ENCODE data around the gene RYR3.

Gene RYR3

DNA sequence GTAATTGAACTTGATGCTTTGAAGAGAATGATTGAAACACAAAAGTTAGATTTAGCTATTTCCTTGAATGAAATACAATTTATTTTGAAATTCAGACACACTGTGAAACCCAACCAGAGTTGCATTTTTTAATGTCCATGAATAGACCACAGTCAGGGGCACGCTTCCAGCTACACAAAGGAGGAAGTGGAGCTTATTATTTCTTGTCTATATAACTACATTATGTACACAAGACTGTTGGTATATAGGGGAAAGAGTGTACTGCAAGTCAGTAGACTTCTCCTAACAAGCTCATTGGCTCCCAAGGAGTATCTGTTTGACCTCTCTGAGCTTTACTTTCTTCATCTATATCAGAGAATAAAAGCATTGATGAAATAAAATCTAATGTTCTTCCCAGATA is 326.2 kb downstream of the RYR3 start:
- in situ Hi-C loops (cut with MboI; ENCODE audit: low sequenced_read_pairs), result no loop called here

DNA sequence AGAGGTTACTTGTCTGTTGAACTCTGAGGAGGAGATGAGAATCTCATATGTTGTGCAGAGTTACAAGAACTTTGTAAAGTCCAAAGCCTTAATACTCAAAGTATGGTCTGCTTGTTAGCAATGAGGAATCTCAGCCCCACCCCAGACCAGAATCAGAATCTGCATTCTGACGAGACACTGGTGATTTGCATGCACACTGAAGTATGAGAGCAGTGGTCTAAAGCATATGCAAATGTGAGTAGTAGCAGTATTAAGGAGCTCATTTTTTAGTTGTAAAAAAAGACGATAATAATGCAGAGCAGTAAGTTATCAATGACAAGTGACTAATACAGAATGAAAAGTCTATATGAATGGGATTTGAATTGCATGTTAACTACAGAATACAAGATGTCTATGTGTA is 327.7 kb downstream of the RYR3 start:
- in situ Hi-C loops (cut with MboI; ENCODE audit: low sequenced_read_pairs), result no loop called here

DNA sequence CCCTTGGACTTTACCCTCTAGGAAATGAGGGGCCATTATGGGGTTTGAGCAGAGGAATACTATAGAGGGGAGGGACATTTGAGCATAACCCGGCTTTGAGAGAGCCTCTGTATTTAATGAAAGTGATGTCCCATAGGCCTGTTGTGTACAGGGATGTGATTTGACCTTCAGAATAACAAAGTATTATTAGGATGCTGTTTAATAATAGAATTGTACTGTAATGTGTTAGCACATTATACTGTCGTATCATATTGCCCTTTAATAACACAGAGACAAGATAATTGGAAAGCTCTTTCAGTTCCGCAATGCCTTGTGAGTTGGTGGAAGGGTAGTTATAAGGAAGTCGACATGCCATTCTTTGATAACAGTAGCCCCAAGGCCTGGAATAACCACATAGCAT is 328.3 kb downstream of the RYR3 start:
- in situ Hi-C loops (cut with MboI; ENCODE audit: low sequenced_read_pairs), result no loop called here

DNA sequence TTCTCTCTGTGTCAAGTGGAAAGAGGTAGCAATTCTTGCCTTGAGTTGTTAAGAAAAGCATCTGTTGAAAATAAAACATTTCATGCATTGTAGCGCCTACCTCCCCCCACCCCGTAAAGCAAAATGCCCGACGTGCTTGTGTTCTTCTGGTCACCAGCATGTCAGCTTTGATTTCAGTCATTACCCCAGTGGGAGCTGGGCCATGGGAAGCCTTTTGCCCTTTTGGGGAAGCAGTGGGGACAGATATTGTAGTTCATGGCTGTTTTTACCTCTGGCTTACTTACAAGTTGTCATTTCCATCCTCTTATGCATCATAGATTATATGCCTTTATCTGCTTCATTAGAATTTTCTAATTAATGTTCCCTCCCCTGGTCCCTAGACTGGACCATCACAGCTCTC is 328.7 kb downstream of the RYR3 start:
- in situ Hi-C loops (cut with MboI; ENCODE audit: low sequenced_read_pairs), result no loop called here

DNA sequence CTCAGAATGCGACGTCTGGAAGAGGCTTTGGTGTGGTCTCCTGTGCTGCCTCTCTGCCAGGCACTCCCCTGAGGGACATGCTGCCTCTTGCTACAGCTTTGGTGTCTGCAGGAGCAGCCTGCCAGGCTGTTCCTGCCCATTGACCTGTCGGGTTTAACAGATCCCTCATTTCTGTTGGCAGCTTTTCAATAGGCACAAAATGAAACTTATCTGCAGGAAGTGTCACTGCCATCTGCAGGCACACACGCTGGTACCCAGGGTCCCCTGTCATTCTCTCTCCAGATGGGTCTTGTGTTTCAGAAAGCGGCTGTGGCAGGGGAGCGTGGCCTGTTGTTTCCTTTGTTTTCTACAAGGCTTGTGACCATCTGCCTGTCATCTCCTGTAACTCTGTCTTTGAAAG is 329.2 kb downstream of the RYR3 start:
- in situ Hi-C loops (cut with MboI; ENCODE audit: low sequenced_read_pairs), result no loop called here

DNA sequence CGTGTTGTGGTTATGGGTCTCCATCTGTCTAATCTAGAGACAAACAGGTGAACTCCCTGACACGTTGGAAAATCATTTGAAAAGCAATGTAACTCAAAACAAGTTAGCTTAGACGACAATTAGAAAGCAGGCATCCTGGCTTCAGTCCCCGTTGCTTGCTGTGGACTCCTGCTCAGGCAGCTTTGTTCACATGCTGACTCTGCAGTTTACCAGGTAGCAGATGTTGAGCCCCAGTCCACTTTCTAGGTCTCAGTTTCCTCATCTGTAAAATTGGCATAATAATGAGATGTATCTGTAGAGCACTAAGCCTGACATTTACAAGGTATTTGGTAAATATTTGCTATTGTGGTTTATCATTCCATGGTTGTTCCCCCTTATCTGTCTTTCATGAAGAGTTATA is 330.3 kb downstream of the RYR3 start:
- in situ Hi-C loops (cut with MboI; ENCODE audit: low sequenced_read_pairs), result no loop called here

DNA sequence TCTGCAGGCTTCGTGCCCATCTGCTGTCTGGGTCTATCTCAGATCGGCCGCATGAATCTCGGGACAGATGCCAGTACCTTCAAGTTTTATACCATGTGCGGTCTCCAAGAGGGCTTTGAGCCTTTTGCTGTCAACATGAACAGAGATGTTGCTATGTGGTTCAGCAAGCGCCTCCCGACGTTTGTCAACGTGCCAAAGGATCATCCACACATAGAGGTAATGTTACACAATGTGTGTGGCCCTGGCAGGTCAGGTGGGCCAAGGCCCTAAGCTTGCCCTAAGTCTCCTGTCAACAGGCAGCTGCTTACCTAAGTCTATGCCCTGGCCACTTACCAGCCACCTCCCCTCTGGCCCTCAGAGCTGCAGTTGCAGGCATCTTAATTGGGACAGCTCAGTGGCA is 333.5 kb downstream of the RYR3 start:
- in situ Hi-C loops (cut with MboI; ENCODE audit: low sequenced_read_pairs), result no loop called here

DNA sequence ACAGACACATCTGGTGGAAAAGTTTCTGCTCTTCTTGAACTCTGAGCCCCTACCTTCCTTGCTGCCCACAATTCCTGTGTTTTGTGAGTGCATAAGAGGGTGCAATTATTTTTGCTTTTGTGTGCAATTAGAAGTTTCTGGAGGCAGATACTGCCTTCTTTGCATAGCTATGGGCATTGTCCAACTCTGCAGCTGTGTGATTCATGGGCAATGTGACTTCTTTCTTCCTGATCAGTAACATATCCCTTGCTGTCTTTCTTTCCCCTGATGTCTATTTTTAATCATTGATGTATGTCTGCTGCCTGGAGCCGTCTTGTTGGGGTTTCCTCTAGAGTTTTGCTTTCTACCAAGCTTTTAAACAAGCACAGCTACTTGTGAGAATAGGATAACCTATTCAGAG is 336.0 kb downstream of the RYR3 start:
- in situ Hi-C loops (cut with MboI; ENCODE audit: low sequenced_read_pairs), result no loop called here

DNA sequence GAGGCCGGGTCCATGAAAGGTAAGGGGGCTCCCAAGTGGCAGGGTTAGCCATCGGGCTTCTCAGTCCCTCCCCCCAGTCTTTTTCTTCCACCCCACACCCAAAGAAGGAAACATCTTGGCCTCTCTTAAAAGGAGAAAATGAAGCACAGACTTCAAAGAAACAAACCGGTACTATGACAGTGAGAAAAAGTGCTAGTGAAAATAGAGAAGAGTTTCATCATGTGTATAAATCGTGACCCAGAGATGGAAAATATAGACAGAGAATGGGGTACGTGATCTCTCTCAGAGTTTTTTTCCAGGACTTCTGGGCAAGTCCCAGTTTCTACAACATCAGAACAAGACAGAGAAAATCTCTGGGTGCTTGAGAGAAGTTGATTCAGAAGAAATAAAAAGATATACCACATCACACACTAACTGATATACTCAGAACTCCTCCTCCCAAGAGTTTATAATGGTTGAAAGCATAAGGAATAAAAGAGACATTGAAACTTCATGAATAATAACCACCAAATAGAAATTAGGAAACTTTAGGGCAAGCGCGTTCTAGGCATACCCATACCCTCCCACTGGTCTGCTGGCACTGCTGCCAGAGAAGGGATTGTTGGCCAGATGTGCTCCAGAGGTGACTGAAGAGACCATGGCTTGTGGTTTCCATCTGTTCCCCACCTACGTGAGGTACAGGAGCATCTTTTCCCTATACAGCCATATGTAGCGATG is 338.6 kb downstream of the RYR3 start:
- in situ Hi-C loops (cut with MboI; ENCODE audit: low sequenced_read_pairs), result no loop called here

DNA sequence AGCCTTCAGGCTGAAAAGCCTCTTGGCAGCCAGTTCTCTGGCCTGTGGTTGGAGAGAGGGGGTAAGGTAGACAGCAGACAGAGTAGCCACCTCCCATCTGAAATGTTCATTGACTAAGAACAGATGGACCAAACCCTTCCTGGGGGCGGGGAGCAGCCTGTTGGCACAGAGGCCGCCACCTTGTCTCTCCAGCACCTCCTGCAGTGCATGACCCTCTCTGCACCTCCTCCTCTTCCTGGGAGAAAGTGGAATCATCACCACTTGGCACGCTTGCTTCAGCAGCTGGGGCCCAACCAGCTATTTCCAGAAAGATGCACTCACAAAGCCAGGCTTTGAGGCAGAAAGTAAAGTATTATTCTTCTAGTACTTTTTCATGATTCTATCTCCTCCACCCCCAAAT is 344.1 kb downstream of the RYR3 start:
- in situ Hi-C loops (cut with MboI; ENCODE audit: low sequenced_read_pairs), result no loop called here

DNA sequence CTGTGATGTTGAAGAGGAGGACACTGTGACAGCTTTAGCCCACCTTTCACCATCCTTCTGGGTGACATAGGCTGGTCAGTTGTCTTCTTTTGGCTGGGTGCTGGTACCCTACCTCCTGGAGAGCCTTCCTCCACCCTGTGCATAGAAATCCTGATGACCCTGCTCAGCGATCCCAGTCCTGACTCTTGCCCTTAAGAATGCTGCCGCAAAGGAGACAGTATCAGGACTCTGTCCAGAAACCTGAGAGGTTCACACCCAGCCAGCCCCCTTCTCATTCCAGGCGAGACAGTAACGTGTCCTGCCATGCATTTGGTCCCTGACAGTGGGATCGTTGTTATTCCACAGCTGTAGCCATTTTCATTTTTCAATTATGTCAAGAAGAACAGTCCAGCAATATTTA is 344.7 kb downstream of the RYR3 start:
- in situ Hi-C loops (cut with MboI; ENCODE audit: low sequenced_read_pairs), result no loop called here

DNA sequence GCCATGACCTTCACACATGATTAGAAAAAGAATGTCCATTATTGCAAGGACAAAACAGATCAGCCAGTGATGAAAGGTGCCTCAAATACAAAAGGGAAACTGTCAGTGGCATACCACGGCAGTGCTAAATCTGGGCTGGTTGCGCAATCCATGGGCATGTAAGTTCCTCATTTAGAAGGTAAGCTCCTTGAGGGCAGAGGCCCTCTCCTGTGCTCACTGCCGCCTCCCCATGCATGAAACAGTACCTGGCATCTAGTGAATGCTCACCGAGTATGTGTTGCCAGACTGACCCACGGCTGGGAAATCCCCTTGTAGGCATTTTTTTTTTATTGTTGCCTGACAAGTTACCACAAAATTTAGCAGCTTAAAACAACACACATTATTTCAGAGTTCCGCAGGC is 345.4 kb downstream of the RYR3 start:
- in situ Hi-C loops (cut with MboI; ENCODE audit: low sequenced_read_pairs), result no loop called here

DNA sequence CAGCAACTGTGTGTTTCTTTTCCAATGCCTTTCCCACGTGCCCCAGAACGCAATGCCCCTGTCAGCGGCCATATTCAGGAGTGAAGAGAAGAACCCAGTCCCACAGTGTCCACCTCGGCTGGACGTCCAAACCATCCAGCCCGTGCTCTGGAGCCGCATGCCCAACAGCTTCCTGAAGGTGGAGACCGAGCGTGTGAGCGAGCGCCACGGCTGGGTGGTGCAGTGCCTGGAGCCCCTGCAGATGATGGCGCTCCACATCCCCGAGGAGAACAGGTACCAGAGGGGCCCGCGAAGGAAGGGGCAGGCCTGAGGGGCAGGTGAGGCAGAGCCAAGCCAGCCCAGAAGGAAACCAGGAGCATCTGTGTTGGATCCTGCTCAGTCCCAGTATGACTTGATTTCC is 349.4 kb downstream of the RYR3 start:
- in situ Hi-C loops (cut with MboI; ENCODE audit: low sequenced_read_pairs), result no loop called here

DNA sequence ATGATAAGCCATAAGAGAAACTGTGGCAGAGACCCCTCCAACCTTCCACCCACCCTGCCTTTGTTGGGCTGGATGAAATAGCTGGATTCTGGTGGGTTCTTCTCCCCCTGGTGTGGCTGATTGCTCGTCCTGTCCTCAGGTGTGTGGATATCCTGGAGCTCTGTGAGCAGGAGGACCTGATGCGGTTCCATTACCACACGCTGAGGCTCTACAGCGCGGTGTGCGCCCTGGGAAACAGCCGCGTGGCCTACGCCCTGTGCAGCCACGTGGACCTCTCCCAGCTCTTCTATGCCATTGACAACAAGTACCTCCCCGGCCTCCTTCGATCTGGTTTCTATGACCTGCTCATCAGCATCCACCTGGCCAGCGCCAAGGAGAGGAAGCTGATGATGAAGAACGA is 351.2 kb downstream of the RYR3 start:
- in situ Hi-C loops (cut with MboI; ENCODE audit: low sequenced_read_pairs), result no loop called here

DNA sequence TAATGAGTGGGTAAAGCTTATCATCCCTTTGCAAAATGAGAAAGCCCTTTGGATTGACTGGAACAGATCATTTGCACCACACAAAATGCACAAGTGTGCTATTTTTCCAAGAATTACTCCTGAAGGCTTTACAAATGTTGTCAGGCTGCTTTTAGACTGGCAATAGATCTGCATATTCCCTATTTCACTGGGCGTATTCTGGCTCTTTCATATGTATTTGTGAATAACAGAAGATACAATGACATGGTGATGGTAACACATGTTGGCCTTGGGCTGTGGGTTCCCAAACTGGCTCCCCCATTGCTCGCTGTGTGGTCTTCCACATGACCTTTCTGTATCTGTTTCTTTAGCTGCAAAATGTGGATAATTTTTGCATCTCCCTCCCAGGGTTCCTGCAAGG is 354.2 kb downstream of the RYR3 start:
- in situ Hi-C loops (cut with MboI; ENCODE audit: low sequenced_read_pairs), result no loop called here

DNA sequence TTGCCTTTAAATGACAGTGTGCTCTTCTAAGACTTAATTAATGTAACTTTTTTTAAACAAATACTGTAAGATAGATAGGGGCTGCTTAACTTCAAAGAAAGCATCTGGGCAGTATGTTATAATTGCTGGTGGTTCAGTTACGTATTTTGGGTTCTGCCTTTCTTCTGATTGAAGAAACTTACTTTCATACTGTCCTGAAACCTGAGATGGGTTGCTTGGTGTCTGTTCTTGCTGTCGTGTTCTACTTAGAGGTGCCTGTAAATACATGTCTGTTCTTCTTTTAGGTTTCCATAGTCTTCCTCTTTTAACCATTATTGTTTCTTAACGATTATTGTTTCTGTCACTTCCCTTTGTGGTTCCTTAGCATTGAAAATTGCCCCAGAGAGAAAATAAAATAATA is 359.8 kb downstream of the RYR3 start:
- in situ Hi-C loops (cut with MboI; ENCODE audit: low sequenced_read_pairs), result no loop called here

DNA sequence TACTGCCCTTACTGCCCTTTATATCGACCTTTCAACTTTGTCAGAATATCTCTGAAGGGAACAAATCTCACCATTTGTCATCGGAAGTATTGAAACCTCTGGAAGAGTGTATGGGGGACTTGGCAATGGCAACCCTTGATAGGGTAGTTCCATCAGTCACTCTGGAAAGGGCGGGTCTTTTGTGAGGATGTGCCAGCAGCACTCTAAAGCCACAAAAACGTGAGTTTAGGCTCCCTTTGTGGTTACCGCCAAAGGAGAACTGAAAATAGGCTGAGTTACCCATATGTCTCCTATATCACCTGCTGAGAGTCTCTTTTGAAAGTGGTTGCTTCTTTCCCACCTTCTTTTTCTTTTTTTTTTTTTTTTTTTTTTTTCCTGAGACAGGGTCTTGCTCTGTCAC is 360.7 kb downstream of the RYR3 start:
- in situ Hi-C loops (cut with MboI; ENCODE audit: low sequenced_read_pairs), result no loop called here

DNA sequence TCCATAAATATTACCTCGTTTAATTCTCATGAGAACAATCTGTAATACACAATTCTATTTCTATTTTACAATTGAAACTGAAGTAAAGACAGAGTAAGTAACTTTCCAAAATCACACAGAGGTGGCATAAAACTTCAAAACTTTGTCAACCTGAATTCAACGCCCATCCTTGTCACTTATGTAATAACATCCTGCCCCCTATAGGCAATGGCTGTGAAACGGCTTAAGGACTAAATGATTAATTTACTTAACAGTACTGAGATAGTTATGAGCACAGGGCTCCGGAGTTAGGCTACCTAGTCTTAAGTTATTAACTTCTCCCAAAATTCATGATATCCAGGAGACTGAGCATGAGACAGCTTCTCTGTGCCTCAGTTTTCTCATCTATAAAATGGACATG is 364.5 kb downstream of the RYR3 start:
- in situ Hi-C loops (cut with MboI; ENCODE audit: low sequenced_read_pairs), result no loop called here

DNA sequence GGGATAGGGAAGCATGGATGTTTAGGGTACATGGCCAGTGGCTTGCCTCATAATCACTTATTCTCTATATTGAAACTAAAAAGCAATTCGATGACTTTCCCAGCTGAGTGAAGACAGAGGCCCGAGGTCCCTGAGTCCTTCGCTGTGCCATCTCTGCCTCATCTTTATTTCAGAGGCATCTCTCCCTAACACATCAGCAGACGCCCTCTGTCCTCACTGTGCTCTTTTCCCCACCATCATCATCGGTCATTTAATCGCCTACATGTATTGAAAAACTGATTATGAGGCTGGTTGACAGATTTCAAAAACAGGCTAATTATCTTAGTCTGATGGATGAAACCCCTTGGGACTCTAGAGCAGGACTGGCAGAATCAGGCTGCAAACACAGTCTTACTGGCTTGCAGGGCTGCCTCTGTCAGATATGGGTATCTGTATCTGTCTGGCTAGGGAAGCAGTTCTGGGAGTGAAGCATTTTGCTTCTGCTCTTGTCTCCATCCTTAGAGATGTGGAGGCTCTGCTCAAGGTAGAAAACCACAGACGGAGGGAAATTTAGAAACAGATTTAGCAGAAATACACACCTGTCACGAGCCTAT is 366.6 kb downstream of the RYR3 start:
- in situ Hi-C loops (cut with MboI; ENCODE audit: low sequenced_read_pairs), result no loop called here

DNA sequence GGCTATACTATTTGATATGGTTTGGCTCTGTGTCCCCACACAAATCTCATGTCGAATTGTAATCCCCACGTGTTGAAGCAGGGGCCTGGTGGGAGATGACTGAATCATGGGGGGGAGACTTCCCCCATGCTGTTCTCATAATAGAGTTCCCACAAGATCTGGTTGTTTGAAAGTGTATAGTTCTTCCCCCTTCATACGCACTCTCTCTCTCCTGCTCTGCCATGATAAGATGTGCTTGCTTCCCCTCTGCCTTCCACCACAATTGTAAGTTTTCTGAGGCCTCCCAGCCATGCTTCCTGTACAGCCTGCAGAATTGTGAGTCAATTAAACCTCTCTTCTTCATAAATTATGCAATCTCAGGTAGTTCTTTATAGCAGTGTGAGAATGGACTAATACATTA is 367.4 kb downstream of the RYR3 start:
- in situ Hi-C loops (cut with MboI; ENCODE audit: low sequenced_read_pairs), result no loop called here

DNA sequence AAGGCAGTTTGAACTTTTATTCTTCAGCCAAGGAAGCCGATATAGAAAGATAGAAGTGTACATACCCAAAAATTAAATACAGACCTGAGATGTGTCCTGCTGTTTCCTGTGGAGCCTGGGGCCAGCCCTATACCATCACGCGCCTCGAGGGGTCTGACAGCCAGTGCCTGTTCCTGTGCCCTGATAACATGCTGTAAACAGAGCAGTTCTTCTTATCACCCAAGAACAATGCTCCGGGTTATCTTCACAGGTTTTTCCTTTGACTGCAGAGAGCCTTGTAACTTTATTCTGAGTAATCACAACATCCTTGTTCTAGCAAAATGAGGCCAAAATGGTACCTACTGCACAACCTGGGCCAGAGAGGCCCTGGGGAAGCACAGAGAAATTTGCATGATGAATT is 367.8 kb downstream of the RYR3 start:
- in situ Hi-C loops (cut with MboI; ENCODE audit: low sequenced_read_pairs), result no loop called here

DNA sequence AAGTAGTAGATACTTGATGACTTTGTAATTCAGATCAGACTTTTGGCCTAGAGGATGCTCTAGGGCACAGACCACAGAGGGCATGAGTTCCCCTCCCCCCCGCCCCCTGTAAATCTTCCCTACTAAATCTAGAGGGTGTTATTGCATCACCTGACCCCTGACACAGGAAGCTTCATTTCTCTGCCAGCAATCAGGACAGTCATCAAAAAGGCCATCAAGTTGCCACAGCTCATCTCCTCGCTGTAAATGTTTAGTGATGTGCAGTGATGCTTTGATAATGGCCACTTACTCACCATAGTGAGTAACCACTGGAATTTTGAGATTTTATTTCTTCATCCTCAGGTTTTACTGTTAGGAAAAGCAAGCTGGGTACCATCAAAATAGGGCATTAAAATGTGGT is 368.3 kb downstream of the RYR3 start:
- in situ Hi-C loops (cut with MboI; ENCODE audit: low sequenced_read_pairs), result no loop called here

DNA sequence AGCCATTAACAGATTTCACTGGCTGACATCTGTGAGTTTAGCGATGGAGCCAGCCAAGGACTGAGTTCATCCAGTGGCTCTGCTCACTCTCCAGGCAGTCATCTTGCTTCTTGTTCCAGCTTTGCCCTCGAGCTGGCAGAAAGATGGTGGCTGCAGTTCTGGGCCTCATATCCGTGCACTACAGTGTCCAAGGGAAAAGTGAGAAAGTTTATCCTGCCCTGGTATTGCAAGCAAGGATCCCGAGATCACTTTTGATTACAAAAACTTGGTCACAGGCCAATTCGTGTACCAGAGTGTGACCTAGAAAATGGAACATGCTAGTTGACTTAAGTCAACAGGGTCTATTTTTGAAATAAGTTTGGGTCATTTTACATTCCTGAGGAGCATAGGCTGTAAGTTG is 369.6 kb downstream of the RYR3 start:
- in situ Hi-C loops (cut with MboI; ENCODE audit: low sequenced_read_pairs), result no loop called here

Data from HL-60/S4 (cell line).